Non-pigmented ciliary epithelial cell (primary cell): Measurements from ENCODE around the gene IGFALS.
A peak's percentile ranks its signal among the peaks of the same experiment; 100 is the strongest.

Source experiments
- DNase-seq: peaks from one replicate; pipeline ENCODE4 v3.0.0-alpha.2; 2010; ENCODE audit warnings: low read depth

Gene IGFALS

GRCh38 chr16:1764971-1765370 is 28.5 kb downstream of the IGFALS start:
- DNase-seq = no peak

GRCh38 chr16:1763521-1764511 is 29.7 kb downstream of the IGFALS start:
- no peak for DNase-seq

- no peak for DNase-seq
Measured at GRCh38 chr16:1762879-1763520, 30.5 kb downstream of the IGFALS start.

GRCh38 chr16:1762196-1762878 is 31.2 kb downstream of the IGFALS start:
- no peak for DNase-seq

- DNase-seq = no peak
Measured at GRCh38 chr16:1761751-1762150, 31.8 kb downstream of the IGFALS start.

- no peak for DNase-seq
Measured at GRCh38 chr16:1760911-1761310, 32.6 kb downstream of the IGFALS start.

GRCh38 chr16:1759511-1759910 is 34.0 kb downstream of the IGFALS start:
- DNase-seq = no peak

- DNase-seq = no peak
Measured at GRCh38 chr16:1758923-1759322, 34.6 kb downstream of the IGFALS start.

- no peak for DNase-seq
Measured at GRCh38 chr16:1757714-1758461, 35.6 kb downstream of the IGFALS start.

- DNase-seq = no peak
Measured at GRCh38 chr16:1754204-1754603, 39.3 kb downstream of the IGFALS start.

- no peak for DNase-seq
Measured at GRCh38 chr16:1752853-1753252, 40.7 kb downstream of the IGFALS start.

- DNase-seq = no peak
Measured at GRCh38 chr16:1751946-1752345, 41.6 kb downstream of the IGFALS start.

GRCh38 chr16:1749152-1750117 is 44.1 kb downstream of the IGFALS start:
- DNase-seq = no peak

- no peak for DNase-seq
Measured at GRCh38 chr16:1747934-1748333, 45.6 kb downstream of the IGFALS start.

- no peak for DNase-seq
Measured at GRCh38 chr16:1746693-1747195, 46.8 kb downstream of the IGFALS start.

- peak; percentile 93 for DNase-seq
Measured at GRCh38 chr16:1745900-1746692, 47.4 kb downstream of the IGFALS start.

GRCh38 chr16:1745181-1745899 is 48.2 kb downstream of the IGFALS start:
- peak; percentile 38 for DNase-seq

GRCh38 chr16:1744338-1744840 is 49.1 kb downstream of the IGFALS start:
- DNase-seq = no peak
